Vagina (tissue), 2 donors: ENCODE results near the gene TIMM22.

ENCODE experiments used
- POLR2AphosphoS5 ChIP-seq, 2 donors: sonication (generic); formaldehyde crosslinking; IDR thresholded peaks; one replicate each; pipeline ENCODE4 v1.9.0; 2017; ENCODE audit warnings: antibody characterized with exemption in 2 of 2, mild to moderate bottlenecking in 2 of 2, low read depth in 1 of 2; ENCODE audit not compliant: insufficient read depth in 1 of 2
- TF ChIP-seq, protein P1 (sequence below), 3 experiments: fragments of 450-650 bp in 2 of 3; fragments of 200-600 bp in 1 of 3; sonication (generic) in 1 of 3; IDR thresholded peaks; one replicate each; pipeline ENCODE4 v1.5.1; 2017 to 2019; ENCODE audit warnings: antibody characterized with exemption in 3 of 3, mild to moderate bottlenecking in 2 of 3, moderate library complexity in 2 of 3

DNA sequence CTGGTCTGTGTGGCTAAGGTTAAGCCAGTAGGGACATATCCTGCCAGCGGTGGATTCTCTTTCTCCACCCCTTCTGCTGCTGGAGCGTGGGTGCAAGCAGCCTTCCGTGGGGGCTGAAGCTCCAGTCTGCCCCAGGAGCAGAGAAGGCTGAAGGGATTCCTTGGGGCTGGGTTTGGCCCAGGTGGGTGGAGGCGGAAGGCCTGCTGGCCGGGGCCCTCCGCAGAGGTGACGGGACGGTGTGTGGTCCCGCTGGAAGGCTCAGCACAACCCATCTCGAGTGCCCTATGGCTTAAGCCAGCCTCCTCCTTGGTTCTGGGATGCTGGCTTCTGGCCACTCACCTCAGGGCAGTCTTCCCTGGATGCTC, 13.1 kb downstream of the TIMM22 start:
- TF ChIP-seq, protein P1, sequence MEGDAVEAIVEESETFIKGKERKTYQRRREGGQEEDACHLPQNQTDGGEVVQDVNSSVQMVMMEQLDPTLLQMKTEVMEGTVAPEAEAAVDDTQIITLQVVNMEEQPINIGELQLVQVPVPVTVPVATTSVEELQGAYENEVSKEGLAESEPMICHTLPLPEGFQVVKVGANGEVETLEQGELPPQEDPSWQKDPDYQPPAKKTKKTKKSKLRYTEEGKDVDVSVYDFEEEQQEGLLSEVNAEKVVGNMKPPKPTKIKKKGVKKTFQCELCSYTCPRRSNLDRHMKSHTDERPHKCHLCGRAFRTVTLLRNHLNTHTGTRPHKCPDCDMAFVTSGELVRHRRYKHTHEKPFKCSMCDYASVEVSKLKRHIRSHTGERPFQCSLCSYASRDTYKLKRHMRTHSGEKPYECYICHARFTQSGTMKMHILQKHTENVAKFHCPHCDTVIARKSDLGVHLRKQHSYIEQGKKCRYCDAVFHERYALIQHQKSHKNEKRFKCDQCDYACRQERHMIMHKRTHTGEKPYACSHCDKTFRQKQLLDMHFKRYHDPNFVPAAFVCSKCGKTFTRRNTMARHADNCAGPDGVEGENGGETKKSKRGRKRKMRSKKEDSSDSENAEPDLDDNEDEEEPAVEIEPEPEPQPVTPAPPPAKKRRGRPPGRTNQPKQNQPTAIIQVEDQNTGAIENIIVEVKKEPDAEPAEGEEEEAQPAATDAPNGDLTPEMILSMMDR (IDR thresholded peaks at IDR 0.05), result no peak
- TF ChIP-seq POLR2AphosphoS5 (IDR thresholded peaks at IDR 0.05; ENCODE audit: insufficient read depth in 1 of 2, low read depth in 1 of 2), result no peak
